HepG2 (cell line): ENCODE measurements around the gene C10orf90.

ENCODE experiments used
- CAMTA2 ChIP-seq: sonication (generic); formaldehyde crosslinking; IDR thresholded peaks from 2 replicates; pipeline ENCODE4 v1.4.0; 2020; ENCODE audit warnings: mild to moderate bottlenecking, missing genetic modification reagents, borderline replicate concordance
- DMAP1 ChIP-seq: IDR thresholded peaks from 2 replicates; pipeline ENCODE4 v1.6.1; 2016
- E2F5 ChIP-seq: sonication (generic); formaldehyde crosslinking; conservative IDR thresholded peaks from 2 replicates; pipeline ENCODE4 v1.4.0; 2020; ENCODE audit warnings: missing genetic modification reagents
- GABPB1 ChIP-seq: IDR thresholded peaks from 2 replicates; pipeline ENCODE4 v1.6.1; 2016; ENCODE audit warnings: mild to moderate bottlenecking, missing genetic modification reagents, moderate library complexity, missing compliant biosample characterization
- HMG20A ChIP-seq: IDR thresholded peaks from 2 replicates; pipeline ENCODE4 v1.6.1; 2016; ENCODE audit warnings: borderline replicate concordance
- HMG20B ChIP-seq: conservative IDR thresholded peaks from 2 replicates; pipeline ENCODE4 v1.6.1; 2016; ENCODE audit warnings: missing genetic modification reagents, missing compliant biosample characterization
- MTF1 ChIP-seq: sonication (generic); formaldehyde crosslinking; IDR thresholded peaks from 2 replicates; pipeline ENCODE4 v1.5.0; 2020; ENCODE audit warnings: missing genetic modification reagents
- NFATC3 ChIP-seq: sonication (generic); formaldehyde crosslinking; IDR thresholded peaks from 2 replicates; pipeline ENCODE4 v1.5.1; 2020; ENCODE audit warnings: mild to moderate bottlenecking, missing genetic modification reagents
- RERE ChIP-seq: IDR thresholded peaks from 2 replicates; pipeline ENCODE4 v1.6.1; 2016; ENCODE audit warnings: low read depth, missing genetic modification reagents, missing compliant biosample characterization
- TRIM22 ChIP-seq: fragments of 450-650 bp; IDR thresholded peaks from 2 replicates; pipeline ENCODE4 v1.6.1; 2017
- ZBTB20 ChIP-seq: sonication (generic); formaldehyde crosslinking; IDR thresholded peaks from 2 replicates; pipeline ENCODE4 v1.8.1; 2023; ENCODE audit warnings: missing genetic modification reagents, low read depth, mild to moderate bottlenecking, borderline replicate concordance

GRCh38 chr10:126570621-126571602, 99.6 kb downstream of the C10orf90 start:
- TF ChIP-seq GABPB1, result no peak
- no peak for TF ChIP-seq MTF1 (CRISPR knock-in tag)
- TF ChIP-seq E2F5 (CRISPR knock-in tag), result no peak
- no peak for TF ChIP-seq RERE (CRISPR knock-in tag)
- no peak for TF ChIP-seq HMG20A
- no peak for TF ChIP-seq NFATC3 (CRISPR knock-in tag)
- no peak for TF ChIP-seq DMAP1 (CRISPR knock-in tag)
- no peak for TF ChIP-seq ZBTB20
- no peak for TF ChIP-seq HMG20B (CRISPR knock-in tag)
- no peak for TF ChIP-seq TRIM22
- TF ChIP-seq CAMTA2 (CRISPR knock-in tag), result no peak
